Osteoblast (primary cell): Measurements from ENCODE around the gene CAPN5. TPM values are rescaled to one million over a fixed set of nuclear protein-coding genes. Genes with fewer than 3 reads are reported as not detected.
"Not testable (repeated sequence)": the region's sequence is repeated elsewhere in the genome, so short reads cannot be mapped to it uniquely, and the experiment has no call there.

ENCODE experiments used
- DNase-seq: peaks from one replicate; pipeline ENCODE4 v3.0.0; 2011; ENCODE audit warnings: low spot score, mixed read lengths; ENCODE audit not compliant: insufficient read length; ENCODE audit errors: missing footprints
- H2AFZ ChIP-seq: 2 replicates; pipeline ENCODE4 v1.6.0; 2011; ENCODE audit warnings: mild to moderate bottlenecking, low read length
- H3K27ac ChIP-seq: 2 replicates; pipeline ENCODE4 v1.5.1; 2011; ENCODE audit warnings: mild to moderate bottlenecking, low read depth, low read length, moderate library complexity
- H3K27me3 ChIP-seq: 2 replicates; pipeline ENCODE4 v1.6.0; 2012; ENCODE audit warnings: mild to moderate bottlenecking, control low read depth, inconsistent platforms, low read length, moderate library complexity; ENCODE audit not compliant: insufficient read depth
- H3K36me3 ChIP-seq: 2 replicates; pipeline ENCODE4 v1.5.1; 2011; ENCODE audit warnings: mild to moderate bottlenecking, low read length, control low read depth, moderate library complexity; ENCODE audit not compliant: insufficient read depth
- H3K4me1 ChIP-seq: 2 replicates; pipeline ENCODE4 v1.5.1; 2011; ENCODE audit warnings: mild to moderate bottlenecking, low read length, control low read depth, moderate library complexity; ENCODE audit not compliant: insufficient read depth
- H3K4me2 ChIP-seq: 2 replicates; pipeline ENCODE4 v1.6.0; 2011; ENCODE audit warnings: mild to moderate bottlenecking, low read length; ENCODE audit not compliant: insufficient read depth
- H3K4me3 ChIP-seq: fragments of 200-600 bp; sonication (generic); 3 replicates; pipeline ENCODE4 v1.5.1; 2012; ENCODE audit warnings: mild to moderate bottlenecking, low read length, inconsistent platforms; ENCODE audit not compliant: insufficient read depth
- H3K79me2 ChIP-seq: 2 replicates; pipeline ENCODE4 v1.6.0; 2012; ENCODE audit warnings: mild to moderate bottlenecking, low read length, control low read depth, inconsistent platforms; ENCODE audit not compliant: insufficient read depth
- H3K9me3 ChIP-seq: 2 replicates; pipeline ENCODE4 v1.5.1; 2011; ENCODE audit warnings: low read depth, low read length, control low read depth
- H4K20me1 ChIP-seq: 2 replicates; pipeline ENCODE4 v1.6.0; 2012; ENCODE audit warnings: mild to moderate bottlenecking, low read length, control low read depth; ENCODE audit not compliant: insufficient read depth
- CTCF ChIP-seq: IDR thresholded peaks from 2 replicates; pipeline ENCODE4 v1.5.1; 2011; ENCODE audit warnings: mild to moderate bottlenecking, low read depth, low read length, moderate library complexity; ENCODE audit errors: extremely low read depth
- total RNA-seq: library from RNA; depleted of rRNA; stranded (reverse); fragments of >200 nt; gene quantifications from 2 replicates; pipeline ENCODE4 v1.2.3, GENCODE V29; 2012

The CAPN5 gene
- total RNA-seq, 1 donor, result 6.5 TPM

- no peak for DNase-seq
- H3K79me2 ChIP-seq, result no peaks in the 10 kb centered on the region
- no peak overlapping the region for H3K27ac ChIP-seq
- H3K27me3 ChIP-seq, result peaks cover 10% of the 10 kb centered on the region
- no peak overlapping the region for H3K4me2 ChIP-seq
- H3K4me3 ChIP-seq, result no peak overlapping the region
- no peaks in the 10 kb centered on the region for H3K4me1 ChIP-seq
- no peaks in the 10 kb centered on the region for H3K9me3 ChIP-seq
- no peak for TF ChIP-seq CTCF
- H4K20me1 ChIP-seq, result no peaks in the 10 kb centered on the region
- H2AFZ ChIP-seq, result no peak overlapping the region
- H3K36me3 ChIP-seq, result no peaks in the 10 kb centered on the region
Measured at GRCh38 chr11:77059806-77060205, 7.0 kb upstream of the CAPN5 start.

GRCh38 chr11:77060234-77060633 is 6.5 kb upstream of the CAPN5 start:
- H4K20me1 ChIP-seq, result no peaks in the 10 kb centered on the region
- no peak overlapping the region for H3K27ac ChIP-seq
- no peak overlapping the region for H3K4me2 ChIP-seq
- no peak for TF ChIP-seq CTCF
- DNase-seq, result no peak
- H2AFZ ChIP-seq, result no peak overlapping the region
- no peaks in the 10 kb centered on the region for H3K9me3 ChIP-seq
- H3K4me3 ChIP-seq, result no peak overlapping the region
- no peaks in the 10 kb centered on the region for H3K36me3 ChIP-seq
- H3K4me1 ChIP-seq, result no peaks in the 10 kb centered on the region
- H3K79me2 ChIP-seq, result no peaks in the 10 kb centered on the region
- H3K27me3 ChIP-seq, result peaks cover 10% of the 10 kb centered on the region

- H2AFZ ChIP-seq, H3K36me3 ChIP-seq, H3K27me3 ChIP-seq, H4K20me1 ChIP-seq, H3K9me3 ChIP-seq, DNase-seq, H3K4me1 ChIP-seq, H3K4me2 ChIP-seq, H3K4me3 ChIP-seq, H3K27ac ChIP-seq, H3K79me2 ChIP-seq: not testable (repeated sequence)
Measured at GRCh38 chr11:77061258-77061657, 5.5 kb upstream of the CAPN5 start.

- no peak for DNase-seq
- H3K79me2 ChIP-seq, result peaks cover 8% of the 10 kb centered on the region
- no peaks in the 10 kb centered on the region for H3K9me3 ChIP-seq
- H3K4me2 ChIP-seq, result no peak overlapping the region
- peak; percentile 14 for TF ChIP-seq CTCF
- no peaks in the 10 kb centered on the region for H4K20me1 ChIP-seq
- peaks cover 10% of the 10 kb centered on the region for H3K27me3 ChIP-seq
- H3K36me3 ChIP-seq, result no peaks in the 10 kb centered on the region
- H2AFZ ChIP-seq, result no peak overlapping the region
- H3K4me1 ChIP-seq, result peaks cover 12% of the 10 kb centered on the region
- no peak overlapping the region for H3K27ac ChIP-seq
- H3K4me3 ChIP-seq, result no peak overlapping the region
Measured at GRCh38 chr11:77062924-77063323, 3.8 kb upstream of the CAPN5 start.

GRCh38 chr11:77063407-77063806 is 3.4 kb upstream of the CAPN5 start:
- no peak overlapping the region for H3K4me3 ChIP-seq
- peaks cover 9% of the 10 kb centered on the region for H3K27me3 ChIP-seq
- peaks cover 14% of the 10 kb centered on the region for H3K4me1 ChIP-seq
- H3K9me3 ChIP-seq, result no peaks in the 10 kb centered on the region
- no peak overlapping the region for H2AFZ ChIP-seq
- H3K36me3 ChIP-seq, result no peaks in the 10 kb centered on the region
- DNase-seq, result no peak
- peaks cover 13% of the 10 kb centered on the region for H3K79me2 ChIP-seq
- no peak for TF ChIP-seq CTCF
- H3K27ac ChIP-seq, result no peak overlapping the region
- H3K4me2 ChIP-seq, result no peak overlapping the region
- peaks cover 5% of the 10 kb centered on the region for H4K20me1 ChIP-seq
